ENCODE results near the gene IL13. TPM values are rescaled to one million over a fixed set of nuclear protein-coding genes. Genes with fewer than 3 reads are reported as not detected.

IL13 gene
- total RNA-seq, 1 experiment from 2014 or later: not detected

- no peak for DNase-seq (ENCODE audit: low spot score)
- BruUV-seq (replicated peaks): no TSS peak
- Histone ChIP-seq H3K4me1 (ENCODE audit: insufficient read depth, low read length, poor library complexity, severe bottlenecking) (peaks cover 6% of the 10 kb centered on the region), H3K27me3 (replicated peaks; ENCODE audit: insufficient read depth, low read depth, low read length, poor library complexity) (no peaks in the 10 kb centered on the region), H3K27ac (ENCODE audit: low read depth, low read length, poor library complexity, severe bottlenecking) (no peak overlapping the region), H3K36me3 (ENCODE audit: insufficient read depth, low read length, poor library complexity, severe bottlenecking) (no peaks in the 10 kb centered on the region), H3K9me3 (ENCODE audit: low read depth, low read length, poor library complexity, severe bottlenecking) (no peaks in the 10 kb centered on the region), H3K4me3 (ENCODE audit: low read depth, low read length, poor library complexity, severe bottlenecking) (no peak overlapping the region)
- ChIA-PET CTCF (no interaction called here), POLR2A (ENCODE audit: low non-redundant PET) (no interaction called here)
- intact Hi-C loops (cut with micrococcal nuclease; ENCODE audit: unreplicated experiment): no loop called here
- no peak for TF ChIP-seq EZH2 (IDR thresholded peaks at IDR 0.05; ENCODE audit: borderline replicate concordance, low read depth, low read length, poor library complexity, severe bottlenecking)
- TF ChIP-seq CTCF (conservative IDR thresholded peaks at IDR 0.05; ENCODE audit: low read depth, low read length): no peak
Observed at GRCh38 chr5:132663771-132664695, 6.1 kb downstream of the IL13 start.

- CTCF ChIA-PET: no interaction called here
- H3K4me3 ChIP-seq (ENCODE audit: low read depth, low read length, poor library complexity, severe bottlenecking): no peak overlapping the region
- H3K4me1 ChIP-seq (ENCODE audit: insufficient read depth, low read length, poor library complexity, severe bottlenecking): peaks cover 6% of the 10 kb centered on the region
- POLR2A ChIA-PET (ENCODE audit: low non-redundant PET): no interaction called here
- DNase-seq (ENCODE audit: low spot score): no peak
- no peak overlapping the region for H3K27ac ChIP-seq (ENCODE audit: low read depth, low read length, poor library complexity, severe bottlenecking)
- BruUV-seq (replicated peaks): no TSS peak
- H3K27me3 ChIP-seq (replicated peaks; ENCODE audit: insufficient read depth, low read depth, low read length, poor library complexity): no peaks in the 10 kb centered on the region
- H3K36me3 ChIP-seq (ENCODE audit: insufficient read depth, low read length, poor library complexity, severe bottlenecking): no peaks in the 10 kb centered on the region
- intact Hi-C loops (cut with micrococcal nuclease; ENCODE audit: unreplicated experiment): no loop called here
- TF ChIP-seq EZH2 (IDR thresholded peaks at IDR 0.05; ENCODE audit: borderline replicate concordance, low read depth, low read length, poor library complexity, severe bottlenecking): no peak
- H3K9me3 ChIP-seq (ENCODE audit: low read depth, low read length, poor library complexity, severe bottlenecking): no peaks in the 10 kb centered on the region
Observed at GRCh38 chr5:132664696-132665209, 6.8 kb downstream of the IL13 start.

- no peak for TF ChIP-seq EZH2 (IDR thresholded peaks at IDR 0.05; ENCODE audit: borderline replicate concordance, low read depth, low read length, poor library complexity, severe bottlenecking)
- TF ChIP-seq CTCF (conservative IDR thresholded peaks at IDR 0.05; ENCODE audit: low read depth, low read length): no peak
- POLR2A ChIA-PET (ENCODE audit: low non-redundant PET): no interaction called here
- Histone ChIP-seq H3K4me1 (ENCODE audit: insufficient read depth, low read length, poor library complexity, severe bottlenecking) (peaks cover 6% of the 10 kb centered on the region), H3K9me3 (ENCODE audit: low read depth, low read length, poor library complexity, severe bottlenecking) (no peaks in the 10 kb centered on the region), H3K36me3 (ENCODE audit: insufficient read depth, low read length, poor library complexity, severe bottlenecking) (no peaks in the 10 kb centered on the region), H3K27me3 (replicated peaks; ENCODE audit: insufficient read depth, low read depth, low read length, poor library complexity) (no peaks in the 10 kb centered on the region), H3K27ac (ENCODE audit: low read depth, low read length, poor library complexity, severe bottlenecking) (no peak overlapping the region), H3K4me3 (ENCODE audit: low read depth, low read length, poor library complexity, severe bottlenecking) (no peak overlapping the region)
- CTCF ChIA-PET: no interaction called here
- intact Hi-C loops (cut with micrococcal nuclease; ENCODE audit: unreplicated experiment): no loop called here
- no TSS peak for BruUV-seq (replicated peaks)
- no peak for DNase-seq (ENCODE audit: low spot score)
Observed at GRCh38 chr5:132665574-132666080, 7.7 kb downstream of the IL13 start.
